HG03103 (cell line): ENCODE measurements around the gene ETV3.
"Not testable (repeated sequence)": the region's sequence is repeated elsewhere in the genome, so short reads cannot be mapped to it uniquely, and the experiment has no call there.

Experiments
- ATAC-seq: cut with Tn5 transposase; IDR thresholded peaks from one replicate; pipeline ENCODE4 v1.9.1; 2021; ENCODE audit warnings: low read depth; ENCODE audit not compliant: unreplicated experiment

ETV3 gene

DNA sequence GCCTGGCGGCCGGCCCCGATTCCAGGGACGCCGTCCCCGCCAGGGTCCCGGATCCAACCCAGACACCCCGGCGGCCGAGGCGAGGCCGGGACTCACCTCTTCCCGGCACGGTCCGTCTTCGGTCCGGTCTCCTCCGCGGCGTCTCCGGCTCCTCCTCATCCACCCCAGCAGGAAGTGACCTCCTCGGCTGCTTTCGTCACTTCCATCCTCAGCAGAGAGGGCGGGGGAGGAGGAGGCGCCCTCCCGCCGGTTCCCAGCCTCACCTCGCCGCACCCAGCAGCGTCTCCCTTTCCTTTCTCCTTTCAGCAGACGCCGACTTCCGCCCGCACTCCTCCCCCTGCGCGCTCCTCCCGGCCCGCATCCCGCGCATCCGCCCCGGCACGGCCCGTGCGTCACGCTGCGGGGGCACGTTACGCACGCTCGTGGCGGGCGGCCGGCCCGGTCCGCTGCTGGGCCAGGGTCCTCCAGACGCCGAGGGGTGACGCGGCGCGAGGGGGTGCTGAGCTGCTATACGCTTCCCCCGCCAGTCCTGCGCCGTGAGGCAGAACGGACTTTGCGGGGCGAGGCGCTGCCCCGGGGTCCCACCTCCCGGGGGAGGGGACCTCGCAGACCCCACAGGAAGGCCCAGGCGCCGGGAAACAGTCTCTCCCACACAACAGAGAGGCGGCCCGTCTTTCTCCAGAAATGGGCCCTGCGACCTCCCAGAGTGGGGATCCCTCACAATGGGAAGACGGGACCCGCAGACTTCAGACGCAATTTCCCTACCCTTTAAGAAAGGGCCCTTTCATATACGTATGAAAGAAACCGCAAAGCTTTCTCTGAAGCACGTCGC is at the start of gene ETV3:
TSS of gene ETV3 (minus strand) at position 176 of the 832 bp plus-strand sequence. CDS start 2,043 bp downstream, outside the sequence.
- ATAC-seq: peak; percentile 84

- ATAC-seq: no peak
These were observed 48.2 kb upstream of the ETV3 start for GRCh38 chr1:157186281-157186992.

DNA sequence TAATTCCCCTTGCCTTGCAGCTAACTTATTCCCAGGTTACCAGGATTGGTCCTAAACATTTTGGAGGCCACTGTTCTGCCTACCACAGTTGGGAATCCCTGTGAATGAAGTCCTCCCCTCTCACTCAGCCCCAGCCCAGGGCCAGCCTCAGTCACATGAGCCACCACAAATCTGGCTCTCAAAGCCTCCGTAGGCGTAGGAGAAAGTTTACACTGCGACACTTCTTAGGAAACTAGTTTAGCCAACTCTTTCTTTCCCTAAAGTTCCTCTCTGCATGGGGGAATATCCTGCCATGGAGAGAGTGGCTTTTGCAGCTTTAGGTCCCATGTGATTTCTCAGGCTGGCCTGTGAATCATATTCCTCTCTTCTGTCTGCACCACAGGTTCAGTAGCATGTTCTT is 45.7 kb upstream of the ETV3 start:
- no peak for ATAC-seq

- not testable (repeated sequence) for ATAC-seq
These were observed 44.2 kb upstream of the ETV3 start for GRCh38 chr1:157182371-157182770.

- ATAC-seq: peak; percentile 15
These were observed 43.6 kb upstream of the ETV3 start for GRCh38 chr1:157181790-157182189.

DNA sequence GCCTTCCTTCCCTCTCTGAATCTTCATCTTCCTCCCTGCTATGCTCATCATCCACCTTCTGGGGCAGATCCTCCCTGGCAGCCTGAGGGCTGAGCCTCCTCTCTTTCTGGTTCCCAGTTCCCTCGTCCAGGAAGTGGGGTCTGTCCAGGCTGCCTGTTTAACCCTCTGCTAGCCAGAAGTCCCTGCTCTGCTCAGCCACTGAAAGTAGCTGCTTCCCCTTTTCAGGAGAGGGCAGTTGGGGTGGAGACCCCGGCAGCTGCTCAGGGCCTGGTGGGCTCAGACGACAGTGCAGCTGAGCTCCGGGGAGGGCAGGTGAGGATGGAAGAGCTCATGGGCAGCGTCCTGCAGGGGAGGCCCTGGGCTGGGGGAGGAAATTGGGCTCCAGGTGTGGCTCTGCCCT is 43.1 kb upstream of the ETV3 start:
- peak; percentile 44 for ATAC-seq

GRCh38 chr1:157178490-157178889 is 40.3 kb upstream of the ETV3 start:
- no peak for ATAC-seq

DNA sequence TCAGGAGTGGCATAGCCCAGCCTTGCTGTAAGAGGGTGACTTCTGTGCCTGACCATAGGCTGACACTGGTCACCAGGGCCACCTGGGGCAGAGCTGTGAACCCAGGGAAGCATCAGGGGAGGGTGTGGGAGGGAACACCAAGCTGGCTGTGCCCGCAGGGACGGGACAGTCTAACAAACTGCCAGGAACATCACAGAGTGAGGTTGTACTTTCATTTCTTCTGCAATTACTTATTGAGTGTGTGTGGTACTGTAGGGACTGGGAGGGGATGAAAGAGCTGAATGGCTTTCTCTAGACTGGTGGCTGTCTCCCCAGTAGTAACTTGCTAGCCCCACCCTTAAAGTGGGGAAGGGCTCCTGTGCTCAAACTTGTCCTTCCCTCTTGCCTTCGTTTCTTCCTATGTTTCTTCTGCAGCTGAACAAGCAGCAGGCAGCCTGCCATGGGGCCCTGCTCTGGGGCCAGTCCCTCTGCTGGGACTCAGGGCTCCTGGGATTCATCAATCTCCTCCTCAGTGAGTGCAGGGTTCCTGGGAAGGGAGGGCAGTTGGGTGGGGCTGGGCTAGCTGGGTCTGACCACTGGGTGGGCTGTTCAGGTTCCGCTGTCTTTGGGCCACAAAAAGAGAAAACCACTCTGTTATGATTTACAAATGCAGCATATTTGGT is 39.7 kb upstream of the ETV3 start:
- no peak for ATAC-seq

- no peak for ATAC-seq
These were observed 38.5 kb upstream of the ETV3 start for GRCh38 chr1:157176591-157177121.

- ATAC-seq: no peak
These were observed 37.8 kb upstream of the ETV3 start for GRCh38 chr1:157176016-157176415.

DNA sequence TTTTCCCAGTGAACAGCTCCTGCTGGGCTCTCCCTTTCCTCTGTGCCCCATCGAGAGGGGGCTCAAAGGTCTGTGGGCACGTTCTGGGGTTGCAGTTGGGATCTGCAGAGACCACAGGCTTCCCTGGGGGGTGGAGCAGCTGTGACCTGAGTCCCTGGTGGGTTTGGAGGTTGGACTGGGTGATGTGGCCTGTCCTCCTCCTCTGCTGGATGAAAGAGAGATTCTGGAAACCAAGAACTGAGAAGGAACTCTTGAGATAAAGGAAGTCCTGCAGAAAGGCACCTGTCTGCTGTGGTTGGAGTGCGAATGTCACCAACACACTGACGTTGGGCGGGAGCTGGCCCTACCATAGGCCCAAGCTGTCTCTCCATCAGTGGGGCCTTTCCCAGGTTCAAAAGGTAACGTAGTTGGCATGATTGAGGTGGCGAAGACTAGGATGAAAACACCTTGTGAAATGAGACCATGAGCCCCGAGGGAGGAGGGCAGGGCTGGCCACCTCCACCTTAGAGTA is 35.8 kb upstream of the ETV3 start:
- ATAC-seq: no peak

DNA sequence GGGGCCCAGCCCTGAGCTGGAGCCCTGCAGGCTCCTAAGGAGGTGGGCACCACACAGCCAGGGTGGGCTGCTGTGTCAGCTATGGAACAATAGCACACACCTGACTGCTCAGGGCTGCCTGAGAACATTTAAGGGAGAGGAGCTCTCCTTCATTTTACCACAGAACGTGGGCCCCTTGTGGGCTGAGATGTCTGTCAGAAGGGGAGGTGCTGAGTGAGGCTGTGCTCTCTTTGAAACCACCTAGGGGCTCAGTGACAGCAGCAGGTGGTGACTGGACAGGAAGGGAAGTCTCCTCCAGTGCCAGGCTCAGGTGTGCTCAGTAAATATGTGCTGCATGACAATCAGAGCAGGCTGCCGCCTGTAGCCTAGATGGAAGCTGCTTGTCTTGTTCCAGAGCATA is 35.0 kb upstream of the ETV3 start:
- ATAC-seq: not testable (repeated sequence)

DNA sequence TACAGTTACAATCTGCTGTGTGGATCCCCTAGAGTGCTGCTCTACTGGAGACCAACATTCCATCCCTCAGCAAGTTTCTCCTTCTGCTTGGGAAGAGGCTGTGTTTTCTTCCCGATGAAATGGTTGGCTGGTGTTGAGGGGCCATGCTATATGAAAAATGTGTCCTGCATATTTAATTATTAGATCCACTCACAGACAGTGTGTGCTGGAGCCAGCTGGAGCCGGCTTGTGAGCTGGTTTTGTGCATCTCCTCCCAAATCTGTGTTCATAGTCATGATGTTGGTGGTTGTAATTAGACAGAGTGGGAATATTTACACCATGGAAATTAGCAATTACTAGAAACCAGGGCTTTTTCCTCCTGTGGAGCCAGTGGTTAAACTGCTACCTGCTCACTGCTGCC is 34.4 kb upstream of the ETV3 start:
- not testable (repeated sequence) for ATAC-seq

GRCh38 chr1:157171903-157172503 is 33.8 kb upstream of the ETV3 start:
- not testable (repeated sequence) for ATAC-seq

- ATAC-seq: no peak
These were observed 32.7 kb upstream of the ETV3 start for GRCh38 chr1:157170677-157171515.

DNA sequence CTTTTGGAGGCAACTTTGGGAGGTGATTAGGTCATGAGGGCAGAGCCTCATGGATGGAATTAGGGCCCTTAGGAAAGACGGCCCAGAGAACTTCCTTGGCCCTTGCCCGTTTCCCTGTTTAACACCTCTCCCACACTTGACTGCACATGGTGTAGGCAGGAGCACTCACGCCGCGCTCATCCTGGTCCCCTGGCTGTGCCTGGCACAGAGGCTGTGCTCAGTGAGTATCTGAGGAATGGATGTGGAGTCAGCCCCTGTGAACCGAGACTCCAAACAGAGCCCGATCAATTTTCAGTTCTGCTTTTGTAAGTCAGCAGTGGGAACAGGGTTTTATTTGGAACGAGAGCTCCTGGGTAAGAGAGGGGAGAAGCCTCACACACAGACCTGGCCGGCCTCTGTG is 29.8 kb upstream of the ETV3 start:
- no peak for ATAC-seq

DNA sequence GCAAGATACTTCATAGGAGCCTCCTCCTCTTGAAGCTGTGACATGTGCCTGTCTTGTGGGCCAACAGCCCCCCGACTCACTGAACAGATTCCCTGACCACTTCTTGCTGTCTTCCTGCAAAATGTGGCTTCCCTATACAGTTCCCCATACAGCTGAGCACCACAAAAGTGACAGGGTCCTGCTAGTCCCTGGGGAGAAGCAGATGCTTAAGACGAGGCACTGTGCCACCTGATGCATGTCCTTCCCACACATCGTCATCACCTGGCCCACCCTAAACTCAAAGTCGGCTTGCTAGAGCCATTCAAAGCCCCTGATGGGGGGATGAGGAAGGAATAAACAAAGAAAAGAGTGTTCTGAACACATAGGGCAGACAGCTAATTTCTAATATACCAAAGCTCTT is 29.2 kb upstream of the ETV3 start:
- no peak for ATAC-seq

DNA sequence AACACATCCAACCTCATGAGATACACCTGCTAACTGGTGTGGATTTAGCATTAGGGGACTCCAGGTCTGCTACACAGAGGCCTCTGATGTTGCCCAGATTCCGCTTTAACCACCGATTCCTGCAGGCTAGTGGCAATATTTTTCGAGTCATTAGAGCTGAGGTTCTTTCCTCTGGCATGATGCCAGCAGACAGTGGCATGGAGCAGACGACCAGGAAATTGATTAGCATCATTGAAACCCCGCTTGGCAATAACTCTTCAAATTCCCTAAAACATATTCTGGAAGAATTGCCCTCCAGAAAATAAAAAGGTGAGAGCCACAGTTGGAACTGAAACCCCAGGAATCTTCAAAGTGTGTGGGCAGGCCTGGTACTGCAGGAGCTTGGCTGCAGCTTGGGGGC is 28.4 kb upstream of the ETV3 start:
- no peak for ATAC-seq

DNA sequence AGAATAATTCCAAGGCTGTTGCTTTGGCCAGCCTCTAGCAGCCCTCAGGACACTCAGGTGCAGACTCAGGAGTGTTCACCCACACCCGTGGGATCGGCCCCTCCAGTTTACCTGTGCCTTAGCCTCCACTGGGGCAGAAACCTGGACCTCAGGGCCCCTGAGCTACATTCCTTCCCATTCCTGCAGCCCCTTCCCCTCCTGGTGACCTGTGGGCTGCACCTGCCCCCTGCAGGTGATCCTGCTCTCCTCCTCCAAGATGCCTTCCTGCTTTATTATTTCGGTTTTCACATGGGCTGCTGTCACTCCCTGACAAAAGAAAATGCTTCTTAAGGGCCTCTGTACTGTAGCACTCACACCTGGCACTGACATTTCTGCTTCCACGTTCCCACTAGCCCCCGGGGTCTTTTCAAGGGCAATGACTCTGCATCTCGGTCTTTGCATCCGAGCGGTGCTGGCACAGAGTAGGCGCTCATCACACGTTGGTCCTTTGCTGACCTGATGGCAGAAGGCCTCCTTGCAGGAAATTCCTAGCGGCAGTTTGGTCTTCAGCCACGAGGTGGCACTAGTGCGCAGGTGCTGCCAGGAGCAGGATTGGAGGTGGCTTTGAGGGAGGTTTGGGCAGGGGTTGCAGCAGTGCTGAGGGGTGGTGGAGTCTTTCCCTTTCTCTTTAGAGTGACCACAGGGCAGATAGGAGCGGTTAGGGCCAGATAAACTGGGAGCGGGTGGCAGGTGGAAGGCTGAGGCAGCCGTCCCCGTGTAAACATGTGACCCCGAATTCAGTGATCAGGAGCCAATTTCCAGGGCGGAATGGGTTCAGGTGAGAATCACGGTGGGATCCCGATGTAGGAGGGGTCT is 25.3 kb upstream of the ETV3 start:
- ATAC-seq: no peak
